Omental fat pad (tissue), 4 donors: ENCODE measurements around the gene GLOD5. TPM values are rescaled to one million over a fixed set of nuclear protein-coding genes. Genes with fewer than 3 reads are reported as not detected.
"Not testable (repeated sequence)": the region's sequence is repeated elsewhere in the genome, so short reads cannot be mapped to it uniquely, and the experiment has no call there.

Source experiments
- ATAC-seq: fragments of 150-250 bp; one replicate; pipeline ENCODE4 v1.9.1; 2016; ENCODE audit warnings: mild to moderate bottlenecking, moderate library complexity; ENCODE audit not compliant: low FRiP score
- DNase-seq: peaks from one replicate; pipeline ENCODE4 v3.0.0-alpha.2; 2019; ENCODE audit warnings: low spot score
- small RNA-seq: library from RNA; depleted of rRNA; stranded (forward); fragments of <200 nt; gene quantifications from one replicate; pipeline ENCODE3, GENCODE V24; 2016
- total RNA-seq, 4 donors: library from RNA; depleted of rRNA; stranded (reverse); fragments of >200 nt; gene quantifications; one replicate each; pipeline ENCODE4 v1.1.0, GENCODE V29; 2016
- TF ChIP-seq, protein P1 (sequence below), 3 donors: fragments of 450-650 bp; IDR thresholded peaks; one replicate each; pipeline ENCODE4 v1.5.1; 2016 to 2017; ENCODE audit warnings: antibody characterized with exemption in 3 of 3, mild to moderate bottlenecking in 3 of 3, moderate library complexity in 2 of 3

GLOD5 gene
- total RNA-seq, 4 donors from 2014 or later: not detected

DNA sequence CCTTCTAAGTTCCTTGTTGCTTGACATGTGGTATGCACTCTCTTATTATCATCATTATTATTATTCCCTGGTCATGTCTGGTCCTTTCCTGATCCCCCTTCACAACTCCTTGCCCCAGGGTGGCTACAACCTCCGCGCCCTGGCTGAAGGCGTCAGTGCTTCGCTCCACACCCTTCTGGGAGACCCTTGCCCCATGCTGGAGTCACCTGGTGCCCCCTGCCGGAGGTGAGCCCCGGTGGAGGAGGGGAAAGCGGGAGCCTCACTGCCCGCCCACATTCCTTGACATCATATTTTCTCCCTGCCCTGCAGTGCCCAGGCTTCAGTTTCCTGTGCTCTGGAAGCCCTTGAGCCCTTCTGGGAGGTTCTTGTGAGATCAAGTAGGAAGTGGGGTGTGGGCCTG lies 53.7 kb downstream of the GLOD5 start:
- TF ChIP-seq, protein P1, sequence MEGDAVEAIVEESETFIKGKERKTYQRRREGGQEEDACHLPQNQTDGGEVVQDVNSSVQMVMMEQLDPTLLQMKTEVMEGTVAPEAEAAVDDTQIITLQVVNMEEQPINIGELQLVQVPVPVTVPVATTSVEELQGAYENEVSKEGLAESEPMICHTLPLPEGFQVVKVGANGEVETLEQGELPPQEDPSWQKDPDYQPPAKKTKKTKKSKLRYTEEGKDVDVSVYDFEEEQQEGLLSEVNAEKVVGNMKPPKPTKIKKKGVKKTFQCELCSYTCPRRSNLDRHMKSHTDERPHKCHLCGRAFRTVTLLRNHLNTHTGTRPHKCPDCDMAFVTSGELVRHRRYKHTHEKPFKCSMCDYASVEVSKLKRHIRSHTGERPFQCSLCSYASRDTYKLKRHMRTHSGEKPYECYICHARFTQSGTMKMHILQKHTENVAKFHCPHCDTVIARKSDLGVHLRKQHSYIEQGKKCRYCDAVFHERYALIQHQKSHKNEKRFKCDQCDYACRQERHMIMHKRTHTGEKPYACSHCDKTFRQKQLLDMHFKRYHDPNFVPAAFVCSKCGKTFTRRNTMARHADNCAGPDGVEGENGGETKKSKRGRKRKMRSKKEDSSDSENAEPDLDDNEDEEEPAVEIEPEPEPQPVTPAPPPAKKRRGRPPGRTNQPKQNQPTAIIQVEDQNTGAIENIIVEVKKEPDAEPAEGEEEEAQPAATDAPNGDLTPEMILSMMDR (IDR thresholded peaks at IDR 0.05): no peak
- no peak for DNase-seq
- ATAC-seq: no peak

DNA sequence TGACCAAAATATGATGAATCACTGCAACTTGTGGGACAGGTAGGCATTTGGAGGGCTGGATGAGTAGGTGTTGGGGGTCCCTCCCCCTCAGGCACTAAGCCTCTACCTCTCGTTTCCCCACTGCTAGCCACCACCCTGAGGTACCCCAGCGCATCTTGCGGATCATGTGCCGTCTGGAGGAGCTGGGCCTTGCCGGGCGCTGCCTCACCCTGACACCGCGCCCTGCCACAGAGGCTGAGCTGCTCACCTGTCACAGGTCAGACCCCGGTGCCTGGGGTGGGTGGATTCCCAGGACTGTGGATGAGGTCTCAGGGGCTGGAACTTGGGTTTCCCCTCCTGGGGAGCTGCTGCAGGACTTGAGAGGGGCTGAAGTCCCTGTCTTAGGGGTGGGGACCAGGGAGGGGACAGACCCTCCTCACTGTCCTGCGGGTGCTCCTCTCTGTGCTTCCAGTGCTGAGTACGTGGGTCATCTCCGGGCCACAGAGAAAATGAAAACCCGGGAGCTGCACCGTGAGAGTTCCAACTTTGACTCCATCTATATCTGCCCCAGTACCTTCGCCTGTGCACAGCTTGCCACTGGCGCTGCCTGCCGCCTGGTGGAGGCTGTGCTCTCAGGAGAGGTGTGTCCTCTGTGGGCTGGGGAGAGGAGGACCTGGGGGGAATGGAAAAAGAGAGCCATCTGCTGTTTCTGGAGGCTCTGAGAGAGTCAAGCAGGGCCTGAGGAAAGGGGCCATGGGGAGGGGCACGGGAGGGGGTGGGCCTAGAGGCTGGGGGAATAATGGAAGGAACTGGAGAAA lies 54.7 kb downstream of the GLOD5 start:
- DNase-seq: no peak
- TF ChIP-seq, protein P1 (IDR thresholded peaks at IDR 0.05): no peak
- no peak for ATAC-seq

DNA sequence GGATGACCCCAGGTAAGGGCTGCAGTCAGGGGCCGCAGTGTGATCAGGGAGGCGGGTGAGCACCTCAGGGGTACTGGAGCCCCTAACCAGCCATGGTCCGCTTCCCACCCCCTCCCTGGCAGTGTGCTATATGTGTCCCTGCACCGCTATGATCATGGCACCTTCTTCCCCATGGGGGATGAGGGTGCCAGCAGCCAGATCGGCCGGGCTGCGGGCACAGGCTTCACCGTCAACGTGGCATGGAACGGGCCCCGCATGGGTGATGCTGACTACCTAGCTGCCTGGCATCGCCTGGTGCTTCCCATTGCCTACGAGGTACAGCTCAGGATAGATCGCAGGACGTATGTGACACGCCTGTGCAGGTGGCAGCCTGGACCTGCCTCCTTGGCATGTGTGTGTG lies 56.6 kb downstream of the GLOD5 start:
- ATAC-seq: no peak

DNA sequence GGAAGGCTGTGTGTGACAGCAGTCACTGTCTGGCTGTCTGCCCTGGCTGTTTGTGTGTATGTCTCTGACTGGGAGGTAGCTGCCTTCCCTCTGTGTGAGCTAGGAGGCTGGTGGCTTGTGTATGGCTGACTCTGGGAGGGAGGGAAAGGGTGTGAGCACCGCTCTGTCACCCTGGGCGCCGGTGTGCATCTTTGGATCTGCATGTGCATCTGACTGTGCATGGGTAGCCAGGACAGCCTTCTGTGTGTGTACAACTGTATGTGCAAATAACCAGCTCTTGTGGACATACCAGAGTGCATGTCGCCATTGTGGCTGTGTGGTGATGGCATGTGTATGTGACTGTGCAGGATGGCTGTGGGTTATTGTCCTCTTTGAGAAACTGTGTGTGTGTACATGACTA lies 57.3 kb downstream of the GLOD5 start:
- TF ChIP-seq, protein P1 (IDR thresholded peaks at IDR 0.05): no peak
- no peak for DNase-seq

More for the DNA sequence above, 56.6 kb downstream of the GLOD5 start:
- no peak for DNase-seq
- TF ChIP-seq, protein P1 (IDR thresholded peaks at IDR 0.05): no peak

DNA sequence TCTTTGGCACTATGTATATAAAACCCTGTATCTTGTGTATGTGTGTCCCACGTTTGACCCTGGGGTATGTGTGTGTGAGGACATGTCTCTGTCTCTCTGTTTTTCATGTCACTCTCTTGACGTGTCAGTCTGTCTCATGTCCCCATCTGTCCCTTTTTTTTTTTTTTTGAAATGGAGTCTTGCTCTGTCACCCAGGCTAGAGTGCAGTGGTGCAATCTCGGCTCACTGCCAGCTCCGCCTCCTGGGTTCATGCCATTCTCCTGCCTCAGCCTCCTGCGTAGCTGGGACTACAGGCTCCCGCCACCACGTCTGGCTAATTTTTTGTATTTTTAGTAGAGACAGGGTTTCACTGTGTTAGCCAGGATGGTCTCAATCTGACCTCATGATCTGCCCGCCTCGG lies 57.8 kb downstream of the GLOD5 start:
- ATAC-seq, DNase-seq: not testable (repeated sequence)

More for the DNA sequence above, 57.3 kb downstream of the GLOD5 start:
- no peak for ATAC-seq

DNA sequence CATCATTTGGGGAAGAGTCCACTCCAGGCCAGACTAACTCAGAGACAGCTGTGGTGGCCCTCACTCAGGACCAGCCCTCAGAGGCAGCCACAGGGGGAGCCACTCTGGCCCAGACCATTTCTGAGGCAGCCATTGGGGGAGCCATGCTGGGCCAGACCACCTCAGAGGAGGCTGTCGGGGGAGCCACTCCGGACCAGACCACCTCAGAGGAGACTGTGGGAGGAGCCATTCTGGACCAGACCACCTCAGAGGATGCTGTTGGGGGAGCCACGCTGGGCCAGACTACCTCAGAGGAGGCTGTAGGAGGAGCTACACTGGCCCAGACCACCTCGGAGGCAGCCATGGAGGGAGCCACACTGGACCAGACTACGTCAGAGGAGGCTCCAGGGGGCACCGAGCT lies 61.5 kb downstream of the GLOD5 start:
- ATAC-seq: no peak
- DNase-seq: no peak
- TF ChIP-seq, protein P1 (IDR thresholded peaks at IDR 0.05): no peak

Small RNAs within 50 kb of the gene (small RNA-seq; reads per million reads assigned to genes)
- gene RNU6-1056P: not detected
- gene RNU6-29P: not detected

Other genes starting within 250 kb of the GLOD5 start
- 10 to 100 TPM; 15.1 to 24.9 (median 17.2) TPM for gene EBP, start 239.9 kb upstream of the GLOD5 start, total RNA-seq
- gene TBC1D25, start 222.0 kb upstream of the GLOD5 start, total RNA-seq: 10 to 100 TPM in 3 of 4 donors, 1 to 10 TPM in 1; 8.7 to 15.4 (median 13.2) TPM
- 100 to 1,000 TPM; 151 to 280 (median 263) TPM for gene RBM3, start 187.3 kb upstream of the GLOD5 start, total RNA-seq
- gene WDR13, start 164.3 kb upstream of the GLOD5 start, total RNA-seq: 100 to 1,000 TPM in 3 of 4 donors, 10 to 100 TPM in 1; 95.4 to 149 (median 126) TPM
- gene WAS, start 77.9 kb upstream of the GLOD5 start, total RNA-seq: 10 to 100 TPM in 3 of 4 donors, 1 to 10 TPM in 1; 9.0 to 26.0 (median 21.0) TPM
- gene SUV39H1, start 65.0 kb upstream of the GLOD5 start, total RNA-seq: 1 to 10 TPM; 4.2 to 8.1 (median 5.5) TPM
- gene GATA1, start 24.8 kb downstream of the GLOD5 start, total RNA-seq: not detected
- gene HDAC6, start 40.3 kb downstream of the GLOD5 start, total RNA-seq: 10 to 100 TPM; 36.5 to 63.2 (median 54.5) TPM
- not detected for gene ERAS, start 64.8 kb downstream of the GLOD5 start, total RNA-seq
- gene PCSK1N, start 73.9 kb downstream of the GLOD5 start, total RNA-seq: 1 to 10 TPM in 2 of 4 donors, under 1 TPM in 1, not detected in 1; 0.93 to 2.3 (median 1.4) TPM
- 10 to 100 TPM; 13.7 to 34.1 (median 29.4) TPM for gene TIMM17B, start 136.0 kb downstream of the GLOD5 start, total RNA-seq
- gene PQBP1, start 136.2 kb downstream of the GLOD5 start, total RNA-seq: 10 to 100 TPM; 36.6 to 59.7 (median 55.2) TPM
- gene SLC35A2, start 149.9 kb downstream of the GLOD5 start, total RNA-seq: 10 to 100 TPM; 10.2 to 22.0 (median 17.2) TPM
- 10 to 100 TPM in 2 of 4 donors, 1 to 10 TPM in 2; 9.6 to 14.0 (median 11.5) TPM for gene PIM2, start 157.3 kb downstream of the GLOD5 start, total RNA-seq
- gene OTUD5, start 195.9 kb downstream of the GLOD5 start, total RNA-seq: 10 to 100 TPM; 32.7 to 43.0 (median 38.3) TPM
- 10 to 100 TPM in 1 of 4 donors, 1 to 10 TPM in 3; 1.9 to 11.3 (median 3.7) TPM for gene KCND1, start 210.1 kb downstream of the GLOD5 start, total RNA-seq
- 10 to 100 TPM; 25.1 to 44.5 (median 32.2) TPM for gene GRIPAP1, start 240.5 kb downstream of the GLOD5 start, total RNA-seq